GM21381 (cell line): ENCODE measurements around the gene GDF7.

Source experiments
- ATAC-seq: cut with Tn5 transposase; IDR thresholded peaks from one replicate; pipeline ENCODE4 v1.9.1; 2021; ENCODE audit warnings: mild to moderate bottlenecking, moderate library complexity; ENCODE audit not compliant: unreplicated experiment

GDF7 gene

DNA sequence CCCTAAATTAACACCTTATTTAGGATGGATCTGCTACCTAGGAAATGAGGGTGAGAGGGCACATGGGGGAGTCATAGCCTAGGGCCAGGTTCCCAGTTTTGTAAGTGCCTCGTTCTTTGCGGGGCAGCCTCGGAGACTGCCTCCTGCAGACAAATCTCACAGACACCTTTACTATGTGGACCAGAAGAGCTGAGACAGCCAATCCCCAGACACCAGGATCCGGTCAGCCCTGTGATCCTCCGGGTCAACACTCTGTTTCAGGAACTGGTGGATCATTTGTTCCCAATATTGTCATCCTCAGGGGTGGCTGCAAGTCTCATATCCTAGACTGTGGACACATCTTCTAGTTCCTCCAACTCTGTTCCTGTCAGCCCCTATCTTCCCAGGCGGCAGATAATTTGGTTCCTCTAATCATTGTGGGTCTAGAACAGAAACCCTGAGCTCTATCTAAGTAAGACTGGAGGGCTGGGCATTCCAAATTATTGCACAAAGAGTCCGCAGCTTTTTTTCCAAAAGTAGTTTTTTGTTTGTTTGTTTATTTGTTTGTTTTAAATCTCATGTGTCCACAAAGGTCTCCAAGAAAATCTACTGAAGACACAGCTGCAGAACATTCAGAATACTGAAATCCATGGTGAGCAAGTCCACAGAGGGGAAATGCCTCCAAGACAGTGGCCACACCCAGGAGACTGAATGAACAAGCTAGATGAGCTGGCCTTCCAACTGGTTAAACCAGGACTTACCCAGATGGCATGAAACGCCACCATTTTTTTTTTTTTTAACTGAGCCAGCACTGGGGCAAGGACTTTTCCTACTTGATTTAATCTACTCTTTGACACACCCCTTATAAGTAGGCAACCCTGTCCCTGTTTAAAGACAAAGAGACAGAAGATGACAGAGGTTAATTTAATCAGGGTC lies 6.2 kb upstream of the GDF7 start:
- no peak for ATAC-seq

DNA sequence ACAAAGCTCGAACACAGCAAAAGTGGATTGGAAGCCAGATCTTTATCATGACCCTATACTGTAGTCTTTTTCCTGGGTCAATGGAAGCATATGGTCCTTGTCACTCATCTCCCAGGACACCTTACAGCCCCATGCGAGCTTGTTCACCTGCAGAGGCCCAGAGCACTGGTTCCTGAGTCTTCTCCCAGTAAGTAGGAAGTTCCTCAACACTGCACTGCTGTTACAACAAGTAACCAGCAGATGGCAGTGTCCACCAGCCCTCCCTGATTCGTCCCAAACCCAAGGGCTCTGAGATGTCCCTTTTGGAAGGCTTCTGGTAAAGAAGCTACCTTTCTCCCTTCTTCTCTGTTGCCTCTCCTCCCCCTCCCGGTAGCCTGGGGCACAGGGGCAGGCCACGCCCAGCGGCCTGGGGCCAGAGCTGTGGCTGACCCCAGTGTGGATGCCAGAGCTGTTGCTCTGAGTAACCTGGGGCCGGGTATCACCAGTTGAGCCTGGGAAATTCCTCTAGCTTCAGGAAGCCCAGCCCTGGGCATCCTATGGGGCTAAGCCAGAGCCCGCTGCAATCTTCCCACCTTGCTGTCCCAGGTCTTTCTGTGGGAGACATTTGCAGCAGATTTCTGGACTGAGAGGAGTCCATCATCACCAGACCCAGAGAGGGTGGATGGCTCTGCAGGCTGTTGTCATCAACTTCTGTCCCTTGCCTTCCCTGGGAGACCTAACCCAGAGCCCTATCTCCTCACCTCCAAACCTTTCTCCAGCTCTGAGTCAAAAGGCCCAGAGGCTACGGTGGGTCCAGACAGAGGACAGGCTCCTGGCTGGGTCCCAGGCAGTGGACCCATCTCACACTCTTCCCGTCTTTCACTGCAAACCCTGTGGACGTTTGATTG lies 5.3 kb upstream of the GDF7 start:
- peak; percentile 68 for ATAC-seq

DNA sequence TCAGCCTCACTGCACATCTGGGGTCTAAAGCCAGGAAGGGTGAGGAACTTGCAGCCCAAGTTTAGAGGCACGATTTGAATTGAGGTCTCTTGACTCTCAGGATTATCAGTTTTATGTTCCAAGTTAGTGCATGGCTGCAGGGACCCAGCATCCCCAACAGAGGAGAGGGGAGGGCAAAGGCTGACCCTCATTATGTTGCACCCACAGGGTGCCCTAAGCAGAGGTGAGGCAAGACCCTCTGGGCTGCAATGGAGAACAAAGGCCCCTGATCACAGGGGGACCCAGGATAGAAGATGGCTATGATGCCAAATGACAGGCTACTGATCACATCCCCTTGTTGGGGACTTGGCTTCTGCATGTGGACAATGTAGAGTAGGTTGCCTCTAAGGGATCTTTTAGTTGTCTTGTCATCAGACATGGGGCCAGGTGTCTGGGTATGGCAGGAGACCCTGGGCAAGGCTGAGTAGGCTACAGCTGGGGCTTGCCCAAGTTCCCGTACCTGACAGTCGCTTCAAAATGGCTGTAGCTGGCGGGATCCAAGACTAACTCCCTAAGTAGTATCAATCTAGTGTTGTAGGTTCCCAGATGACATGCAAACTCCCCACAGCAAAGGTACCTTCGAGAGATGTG lies 4.5 kb upstream of the GDF7 start:
- no peak for ATAC-seq

DNA sequence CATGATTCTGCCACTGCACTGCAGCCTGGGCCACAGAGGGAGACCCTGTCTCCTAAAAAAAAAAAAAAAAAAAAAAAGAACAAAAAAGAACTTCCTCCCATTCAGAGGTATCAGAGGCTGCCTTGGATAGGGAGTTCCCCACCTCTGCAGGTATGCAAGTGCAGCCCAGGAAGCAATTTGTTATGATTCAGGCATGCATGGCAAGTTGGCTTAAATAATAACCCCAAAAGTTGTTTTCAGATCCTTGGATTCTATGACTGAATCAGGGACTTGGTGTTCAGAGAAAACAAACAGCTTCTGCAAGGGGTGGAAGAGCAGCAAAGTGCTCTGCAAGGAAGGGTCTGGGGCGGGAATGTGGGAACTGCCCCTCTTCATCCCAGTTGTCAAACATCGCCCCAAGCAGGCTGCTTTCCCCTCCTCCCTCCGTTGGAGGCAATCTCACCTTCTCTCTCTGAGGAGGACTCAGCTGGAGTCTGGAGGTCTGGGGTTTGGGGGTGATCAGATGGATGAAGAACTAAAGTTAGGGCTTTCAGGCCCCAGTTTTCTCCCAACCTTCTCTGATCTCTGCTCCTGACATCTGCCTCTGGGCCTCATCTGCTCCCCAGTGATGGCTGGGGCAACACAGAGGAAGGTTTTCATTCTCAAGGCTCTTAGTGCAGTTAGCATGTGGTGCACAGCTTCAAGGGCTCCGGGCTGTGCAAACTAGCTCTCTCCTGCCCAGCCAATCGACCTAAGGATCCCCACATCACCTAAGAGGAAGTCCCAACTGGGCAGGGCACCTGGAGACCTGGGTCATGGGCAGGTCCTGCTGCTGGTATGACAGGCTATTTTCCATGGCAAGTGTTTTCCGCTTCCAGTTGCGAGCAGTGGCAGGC lies 3.5 kb upstream of the GDF7 start:
- no peak for ATAC-seq

DNA sequence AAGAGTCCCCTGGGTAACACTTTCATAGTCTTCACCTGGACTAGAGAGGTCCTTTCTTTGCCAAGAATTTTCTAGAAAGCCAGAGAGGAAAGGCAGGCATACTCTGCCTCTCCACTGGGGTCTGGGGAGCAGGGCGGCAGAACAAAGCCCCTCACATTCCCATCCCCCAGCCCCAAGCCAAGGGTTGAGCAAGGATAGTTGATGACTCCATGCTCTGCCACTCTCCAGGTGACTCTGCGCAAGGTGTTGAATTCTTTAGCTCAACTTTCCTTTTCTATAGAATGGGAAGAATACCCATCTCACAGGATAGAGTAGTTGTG lies 2.9 kb upstream of the GDF7 start:
- no peak for ATAC-seq

DNA sequence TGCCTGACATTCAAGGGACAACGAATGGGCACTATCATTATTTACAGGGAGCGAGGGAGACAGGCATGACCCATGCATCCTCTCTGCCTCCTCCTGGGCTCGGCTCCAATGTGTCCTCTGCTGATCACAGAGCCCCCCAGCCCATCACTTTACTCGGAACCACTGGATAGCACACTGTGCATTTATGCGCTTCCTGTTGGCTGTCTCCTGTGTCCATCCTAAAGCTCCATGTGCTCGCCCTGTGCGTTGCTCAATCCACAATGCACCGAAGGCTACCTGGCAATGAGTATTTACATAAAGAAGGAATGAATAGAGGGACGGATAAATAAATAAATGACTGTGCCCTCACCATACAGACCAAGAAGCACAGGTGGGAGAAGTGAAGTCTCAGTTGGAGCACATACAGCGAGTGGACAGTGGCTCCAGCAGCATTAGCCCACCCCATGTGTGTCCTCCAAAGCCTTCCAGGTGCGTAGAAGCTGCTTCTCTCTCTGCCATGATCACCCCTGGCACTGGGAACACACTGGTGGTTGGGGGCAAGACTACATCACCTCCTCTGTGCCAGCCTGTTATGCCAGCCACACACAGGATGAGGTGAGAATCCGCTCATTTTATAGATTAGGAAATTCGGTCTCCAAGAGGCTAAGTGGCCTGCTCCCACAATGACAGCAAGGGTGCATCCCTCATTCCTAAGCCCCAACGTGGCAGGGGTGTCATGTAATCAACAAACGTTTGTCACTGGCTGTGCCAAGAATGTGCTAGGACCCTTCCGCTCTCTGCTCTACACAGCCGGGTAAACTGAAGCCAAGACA lies 2.3 kb upstream of the GDF7 start:
- no peak for ATAC-seq

DNA sequence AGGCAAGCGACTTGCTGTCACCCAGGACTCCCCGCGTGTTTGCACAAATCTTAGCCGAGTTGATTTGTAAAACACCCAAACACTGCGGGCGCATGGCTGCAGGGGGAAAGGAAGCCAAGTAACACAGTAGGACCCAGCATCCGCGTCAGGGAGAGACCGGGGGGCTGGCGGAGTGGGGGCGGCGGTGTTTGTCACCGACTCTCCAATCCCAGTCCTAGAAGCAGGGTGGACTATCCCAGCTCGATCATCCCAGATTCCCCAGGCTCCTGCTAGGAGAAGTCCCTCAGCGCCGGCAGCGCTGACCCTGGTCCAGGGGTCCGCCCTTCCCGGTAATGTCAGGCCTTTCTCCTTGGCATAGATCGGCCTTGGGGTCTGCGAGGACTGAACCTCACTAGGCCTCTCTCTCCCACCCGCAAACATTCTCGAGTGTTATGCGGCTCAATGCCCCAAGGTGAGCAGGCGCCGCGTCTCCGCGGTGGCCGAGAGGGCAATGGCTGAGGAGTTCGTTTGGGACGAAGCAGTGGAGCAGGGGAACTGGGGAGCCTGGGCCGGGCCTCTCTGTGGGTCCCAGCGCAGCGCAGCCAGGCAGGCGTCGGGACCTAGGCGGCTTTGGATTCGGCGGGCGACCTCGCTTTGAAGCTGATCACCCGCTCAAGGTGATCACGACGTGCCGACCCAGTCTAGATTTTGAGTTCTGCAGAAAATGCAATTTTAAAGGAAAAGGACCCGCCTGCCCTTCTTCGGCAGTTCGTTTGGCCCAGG lies 1.5 kb upstream of the GDF7 start:
- ATAC-seq, result no peak

DNA sequence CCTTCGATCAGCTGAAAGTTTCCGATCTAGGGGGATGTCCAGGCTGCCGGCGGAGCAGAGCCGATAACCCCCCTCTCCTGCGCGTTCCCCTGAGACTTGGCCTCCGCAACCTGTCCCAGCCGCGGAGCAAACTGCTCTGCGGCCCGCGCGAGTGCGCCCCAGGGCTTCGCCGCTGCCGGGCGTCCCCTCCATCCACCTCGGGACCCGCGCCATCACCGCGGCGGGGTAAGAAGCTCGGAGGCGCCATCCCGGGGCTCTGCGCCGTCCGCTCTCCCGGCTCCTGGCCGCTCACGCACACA lies 990 bp upstream of the GDF7 start:
- ATAC-seq, result no peak

DNA sequence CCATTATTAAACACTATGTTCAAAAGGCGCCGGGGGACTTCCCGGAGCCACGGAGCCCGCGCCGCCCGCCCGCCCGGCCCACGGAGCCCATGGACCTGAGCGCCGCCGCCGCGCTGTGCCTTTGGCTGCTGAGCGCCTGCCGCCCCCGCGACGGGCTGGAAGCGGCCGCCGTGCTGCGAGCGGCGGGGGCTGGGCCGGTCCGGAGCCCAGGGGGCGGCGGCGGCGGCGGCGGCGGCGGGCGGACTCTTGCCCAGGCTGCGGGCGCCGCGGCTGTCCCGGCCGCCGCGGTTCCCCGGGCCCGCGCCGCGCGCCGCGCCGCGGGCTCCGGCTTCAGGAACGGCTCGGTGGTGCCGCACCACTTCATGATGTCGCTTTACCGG lies 197 bp downstream of the GDF7 start:
- ATAC-seq, result no peak

DNA sequence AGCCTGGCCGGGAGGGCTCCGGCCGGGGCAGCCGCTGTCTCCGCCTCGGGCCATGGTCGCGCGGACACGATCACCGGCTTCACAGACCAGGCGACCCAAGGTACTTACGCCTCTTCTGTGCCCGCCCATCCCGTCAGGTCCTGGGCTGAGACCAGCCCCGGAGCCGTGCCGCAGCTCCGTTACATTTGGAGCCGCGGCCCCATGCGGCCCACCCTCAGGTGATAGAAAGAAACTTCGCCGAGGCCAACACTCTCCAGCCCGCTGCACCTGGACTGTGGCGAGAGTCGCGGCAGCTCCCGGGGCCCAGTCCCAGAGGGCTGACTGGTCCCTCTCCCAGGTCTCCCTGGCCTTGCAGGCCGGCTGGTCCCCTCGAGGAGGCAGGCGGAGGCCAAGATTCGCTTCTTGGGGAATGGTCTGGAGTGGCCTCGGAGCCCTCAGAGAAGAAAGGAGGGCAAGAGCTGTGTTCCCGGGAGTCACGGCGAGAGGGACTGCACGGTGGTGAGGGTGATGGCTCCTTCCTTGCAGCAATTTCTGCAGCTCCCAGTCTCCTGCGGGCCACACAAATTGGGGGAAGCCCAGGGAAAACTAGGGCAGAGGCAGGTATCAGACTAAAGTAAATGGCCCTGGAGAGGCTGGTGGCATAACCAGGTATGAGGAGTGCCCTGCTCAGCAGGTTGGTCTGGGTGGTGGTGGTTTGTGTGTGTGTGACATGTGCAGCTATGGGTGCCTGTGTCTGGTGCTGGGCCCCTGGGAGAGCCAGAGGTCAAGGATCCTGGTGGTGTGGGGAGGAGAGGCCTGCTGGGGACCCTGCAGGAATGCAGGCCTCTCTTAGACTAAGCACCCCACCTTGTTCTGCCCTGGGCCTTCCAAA lies 822 bp downstream of the GDF7 start:
- no peak for ATAC-seq

DNA sequence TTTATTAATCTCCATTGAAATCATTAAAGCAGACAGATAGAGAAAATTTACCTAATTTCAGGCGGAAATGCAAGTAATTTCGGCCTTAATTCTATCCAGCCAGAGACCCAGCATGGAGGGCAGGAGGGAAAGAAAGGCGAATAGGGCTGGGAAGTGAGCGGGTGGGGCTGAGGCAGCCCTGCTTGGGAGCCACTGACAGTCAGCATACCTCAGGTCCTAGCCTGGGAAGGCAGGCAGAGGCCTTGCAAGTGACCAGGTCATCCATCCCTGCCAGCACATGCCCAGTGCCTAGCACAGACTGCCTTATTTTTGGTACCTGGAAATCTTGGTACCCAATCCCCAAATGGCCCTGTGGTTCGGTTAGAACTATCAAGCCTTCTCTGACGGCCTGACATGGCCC lies 1.5 kb downstream of the GDF7 start:
- ATAC-seq, result no peak

DNA sequence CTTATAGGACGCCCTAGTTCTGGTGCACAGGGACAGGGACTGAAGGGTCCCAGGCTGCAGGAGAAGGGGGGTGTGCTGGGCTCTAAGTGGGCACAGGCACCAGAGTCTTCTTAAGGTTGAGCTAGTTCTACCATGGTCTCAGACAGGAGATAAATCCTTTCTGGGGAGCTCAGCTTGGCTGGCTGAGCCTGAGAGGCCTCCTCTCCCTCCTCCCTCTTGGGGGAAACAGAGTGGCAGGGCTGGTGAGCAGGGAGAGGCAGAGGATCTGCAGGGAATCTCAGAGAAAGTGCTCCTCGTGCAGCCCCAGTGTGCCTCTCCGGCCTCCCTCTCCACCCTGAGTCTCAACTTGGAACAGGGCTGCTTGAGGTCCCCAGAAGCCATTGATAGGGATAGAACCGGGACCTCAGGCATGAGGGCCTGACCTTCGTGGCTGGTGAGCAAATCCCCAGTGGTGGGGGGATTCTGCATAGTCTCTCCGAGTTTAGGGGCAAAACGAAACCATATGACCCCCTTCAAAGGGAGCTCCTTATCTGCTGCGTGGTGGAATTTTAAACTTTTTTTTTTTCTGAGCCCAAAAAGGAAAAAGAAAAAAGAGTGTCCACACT lies 2.0 kb downstream of the GDF7 start:
- no peak for ATAC-seq

DNA sequence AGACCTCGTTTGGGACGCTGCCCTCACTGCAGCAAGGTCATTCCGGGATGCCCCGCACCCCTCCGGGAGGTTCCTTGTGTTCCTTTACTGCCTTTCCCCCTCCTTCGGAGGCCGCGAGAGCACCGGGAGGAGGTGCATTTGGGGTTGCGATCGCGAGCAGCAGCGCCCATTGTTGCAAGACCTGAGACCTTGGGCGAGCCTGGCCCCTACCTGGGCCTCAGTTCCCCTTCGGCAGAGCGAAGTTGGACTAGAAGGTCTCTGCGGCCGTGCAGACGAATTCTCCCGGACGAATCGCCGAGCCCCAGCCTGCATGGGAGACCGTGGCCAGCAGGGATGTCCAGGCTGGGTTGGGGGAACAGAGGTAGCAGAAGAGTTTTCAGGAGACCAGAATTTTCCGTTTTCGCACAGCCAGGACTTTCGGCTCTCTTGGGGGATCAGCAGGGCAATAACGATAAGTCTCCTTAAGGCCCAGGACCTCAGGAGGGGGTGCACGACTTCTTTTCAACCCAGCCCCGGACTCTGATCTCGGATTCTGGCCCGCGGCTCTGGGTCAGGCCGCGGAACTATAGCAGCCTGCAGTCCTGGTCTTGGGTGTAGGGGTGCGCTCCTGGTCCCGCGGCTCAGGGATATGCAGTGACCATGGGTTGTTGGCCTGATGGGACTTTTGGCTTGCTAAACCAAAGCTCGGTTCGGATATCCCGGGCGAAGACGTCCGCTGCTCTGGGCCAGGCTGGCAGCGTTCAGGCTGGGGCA lies 2.8 kb downstream of the GDF7 start:
- no peak for ATAC-seq

DNA sequence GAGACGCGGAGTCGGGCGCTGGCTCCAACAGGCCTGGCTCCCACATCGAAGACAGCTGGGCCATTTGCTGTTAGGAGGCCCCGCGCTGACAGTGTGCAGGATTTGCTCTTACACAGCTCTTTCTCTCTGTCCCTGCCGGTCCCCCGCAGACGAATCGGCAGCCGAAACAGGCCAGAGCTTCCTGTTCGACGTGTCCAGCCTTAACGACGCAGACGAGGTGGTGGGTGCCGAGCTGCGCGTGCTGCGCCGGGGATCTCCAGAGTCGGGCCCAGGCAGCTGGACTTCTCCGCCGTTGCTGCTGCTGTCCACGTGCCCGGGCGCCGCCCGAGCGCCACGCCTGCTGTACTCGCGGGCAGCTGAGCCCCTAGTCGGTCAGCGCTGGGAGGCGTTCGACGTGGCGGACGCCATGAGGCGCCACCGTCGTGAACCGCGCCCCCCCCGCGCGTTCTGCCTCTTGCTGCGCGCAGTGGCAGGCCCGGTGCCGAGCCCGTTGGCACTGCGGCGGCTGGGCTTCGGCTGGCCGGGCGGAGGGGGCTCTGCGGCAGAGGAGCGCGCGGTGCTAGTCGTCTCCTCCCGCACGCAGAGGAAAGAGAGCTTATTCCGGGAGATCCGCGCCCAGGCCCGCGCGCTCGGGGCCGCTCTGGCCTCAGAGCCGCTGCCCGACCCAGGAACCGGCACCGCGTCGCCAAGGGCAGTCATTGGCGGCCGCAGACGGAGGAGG lies 3.5 kb downstream of the GDF7 start:
- ATAC-seq, result no peak

DNA sequence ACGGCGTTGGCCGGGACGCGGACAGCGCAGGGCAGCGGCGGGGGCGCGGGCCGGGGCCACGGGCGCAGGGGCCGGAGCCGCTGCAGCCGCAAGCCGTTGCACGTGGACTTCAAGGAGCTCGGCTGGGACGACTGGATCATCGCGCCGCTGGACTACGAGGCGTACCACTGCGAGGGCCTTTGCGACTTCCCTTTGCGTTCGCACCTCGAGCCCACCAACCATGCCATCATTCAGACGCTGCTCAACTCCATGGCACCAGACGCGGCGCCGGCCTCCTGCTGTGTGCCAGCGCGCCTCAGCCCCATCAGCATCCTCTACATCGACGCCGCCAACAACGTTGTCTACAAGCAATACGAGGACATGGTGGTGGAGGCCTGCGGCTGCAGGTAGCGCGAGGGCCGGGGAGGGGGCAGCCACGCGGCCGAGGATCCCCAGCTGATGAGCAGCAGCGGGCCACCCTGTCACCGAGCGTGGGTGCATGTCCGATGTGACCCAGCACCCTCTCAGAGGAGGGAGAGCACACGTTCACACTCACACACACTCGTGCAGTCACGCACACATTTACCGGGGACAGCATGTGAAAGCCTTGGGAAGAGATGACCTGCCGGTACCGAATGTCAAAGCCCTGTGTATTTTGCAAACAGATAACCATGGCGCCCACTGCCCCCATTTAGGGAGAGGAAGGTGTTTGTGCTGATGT lies 4.2 kb downstream of the GDF7 start:
- no peak for ATAC-seq

DNA sequence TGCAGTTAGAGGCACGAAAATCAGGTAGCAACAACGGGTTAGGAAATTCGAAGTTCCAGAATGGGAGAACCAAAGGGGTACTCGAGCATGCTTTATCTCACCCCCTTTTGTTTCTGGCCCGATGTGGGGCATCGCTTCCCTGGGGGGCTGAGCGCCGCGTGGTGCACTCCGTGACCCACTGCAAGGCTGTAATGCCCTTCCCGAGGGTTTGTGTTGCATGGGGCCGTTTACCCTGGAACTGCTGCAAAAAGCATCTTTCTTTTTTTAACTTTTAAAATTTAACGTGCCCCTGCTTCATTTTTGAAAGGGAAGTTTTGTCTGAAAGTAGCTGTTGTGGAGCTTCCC lies 4.8 kb downstream of the GDF7 start:
- ATAC-seq, result no peak
